Effector CD8-positive, alpha-beta T cell (primary cell): ENCODE results near the gene TPST2.

Source experiments
- DNase-seq: peaks from one replicate; lab custom pipeline; 2025; lab: John Stamatoyannopoulos, UW

Gene TPST2

DNA sequence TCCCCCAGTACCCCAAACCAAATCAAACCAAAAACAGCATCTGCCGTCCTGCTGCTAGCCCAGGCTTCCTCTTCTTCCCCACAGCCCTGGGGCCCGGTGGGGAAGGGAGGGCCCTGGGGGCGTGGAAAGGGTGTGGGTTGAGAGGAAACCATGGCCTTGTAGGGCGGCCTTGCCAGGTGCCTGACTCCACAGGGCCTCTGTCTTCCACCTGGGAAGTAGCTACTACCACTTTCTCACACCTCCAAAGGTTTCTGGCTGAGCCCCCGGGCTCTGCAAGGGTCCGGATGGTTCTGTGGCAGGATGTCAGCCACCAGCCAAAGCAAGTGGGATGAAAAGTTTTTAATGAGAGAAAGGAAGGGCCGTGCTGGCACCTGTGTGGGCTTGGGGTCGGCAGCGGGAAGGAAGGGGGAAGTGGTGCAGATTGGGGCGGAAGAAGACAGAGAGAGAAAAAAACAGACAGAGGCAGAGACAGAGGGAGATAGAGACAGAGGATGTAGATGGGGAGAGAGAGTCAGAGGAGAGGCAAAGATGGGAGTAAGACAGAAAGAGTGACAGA, 10.5 kb downstream of the TPST2 start:
- DNase-seq: no peak

DNA sequence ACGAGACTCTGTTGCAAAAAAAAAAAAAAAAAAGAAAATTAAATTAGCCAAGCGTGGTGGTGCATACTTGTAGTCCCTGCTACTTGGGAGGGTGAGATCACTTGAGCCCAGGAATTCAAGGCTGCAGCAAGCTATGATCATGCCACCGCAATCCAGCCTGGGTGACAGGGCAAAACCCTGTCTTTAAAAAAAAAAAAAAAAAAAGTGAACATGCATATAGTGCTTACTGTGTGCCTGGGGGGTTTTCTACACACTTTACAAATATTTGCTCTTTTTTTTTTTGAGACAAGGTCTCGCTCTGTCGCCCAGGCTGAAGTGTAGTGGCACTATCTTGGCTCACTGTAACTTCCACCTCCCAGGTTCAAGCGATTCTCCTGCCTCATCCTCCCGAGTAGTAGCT, 12.9 kb downstream of the TPST2 start:
- no peak for DNase-seq

DNA sequence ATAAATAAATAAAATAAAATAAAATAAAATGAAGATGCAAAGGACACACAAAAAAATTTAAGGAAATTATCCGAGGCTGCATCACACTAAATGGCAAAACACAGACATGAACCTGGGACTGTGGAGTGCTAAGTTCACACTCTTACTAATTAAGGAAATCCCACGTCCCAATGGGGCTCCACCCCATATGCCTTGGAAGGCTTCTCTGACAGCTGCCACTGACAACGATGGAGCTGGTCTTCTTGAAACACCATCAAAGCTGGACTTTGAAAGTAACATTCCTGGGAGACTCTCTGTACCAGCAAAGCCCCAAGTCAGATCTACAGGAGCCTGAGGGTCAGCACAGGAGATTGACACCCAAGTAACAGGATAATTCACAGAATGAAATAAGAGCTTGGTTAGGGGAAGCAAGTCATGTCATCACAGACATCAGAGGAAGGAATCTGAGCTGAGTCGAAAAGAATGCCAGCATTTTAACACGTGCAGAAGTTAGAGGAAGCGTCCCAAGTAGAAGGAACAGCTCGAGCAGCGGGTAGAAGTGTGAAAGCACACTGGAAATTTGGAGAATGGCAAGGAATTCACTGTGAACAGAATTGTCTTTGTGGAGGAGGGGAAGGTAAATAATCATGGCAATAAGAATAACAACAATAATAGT, 13.8 kb downstream of the TPST2 start:
- no peak for DNase-seq

DNA sequence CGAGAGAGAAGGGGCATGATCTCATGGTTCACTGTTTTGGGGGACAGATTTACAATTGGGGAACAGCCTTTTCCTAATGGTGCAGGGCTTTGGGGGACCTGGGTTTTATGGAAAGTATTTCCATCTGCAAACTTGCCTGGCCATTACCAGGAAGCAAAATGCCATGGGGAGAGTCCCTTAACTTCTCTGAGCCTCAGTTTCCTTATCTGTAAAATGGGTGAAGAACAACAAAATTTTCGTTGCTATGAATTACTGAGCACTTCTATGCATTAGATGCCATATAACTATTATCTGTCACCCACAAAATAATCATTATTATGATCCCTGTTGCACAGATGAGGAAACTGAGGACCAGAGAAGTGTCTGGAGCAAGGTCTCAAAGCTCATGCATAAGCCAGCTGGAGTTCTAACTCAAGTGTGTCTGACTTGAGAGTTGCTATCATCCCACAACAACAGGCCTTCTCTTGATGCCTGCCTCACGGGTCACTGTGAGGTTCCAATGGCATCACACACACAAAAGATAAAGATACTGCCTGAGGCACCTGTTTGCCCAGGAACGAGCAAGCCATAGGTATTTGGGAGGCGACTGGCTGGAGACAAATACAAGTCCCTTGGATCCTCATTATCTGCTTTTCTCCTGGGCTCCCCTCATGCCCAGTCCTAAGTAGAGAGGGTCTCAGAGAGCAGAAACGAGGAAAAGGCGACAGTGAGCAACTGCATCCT, 15.8 kb downstream of the TPST2 start:
- no peak for DNase-seq

DNA sequence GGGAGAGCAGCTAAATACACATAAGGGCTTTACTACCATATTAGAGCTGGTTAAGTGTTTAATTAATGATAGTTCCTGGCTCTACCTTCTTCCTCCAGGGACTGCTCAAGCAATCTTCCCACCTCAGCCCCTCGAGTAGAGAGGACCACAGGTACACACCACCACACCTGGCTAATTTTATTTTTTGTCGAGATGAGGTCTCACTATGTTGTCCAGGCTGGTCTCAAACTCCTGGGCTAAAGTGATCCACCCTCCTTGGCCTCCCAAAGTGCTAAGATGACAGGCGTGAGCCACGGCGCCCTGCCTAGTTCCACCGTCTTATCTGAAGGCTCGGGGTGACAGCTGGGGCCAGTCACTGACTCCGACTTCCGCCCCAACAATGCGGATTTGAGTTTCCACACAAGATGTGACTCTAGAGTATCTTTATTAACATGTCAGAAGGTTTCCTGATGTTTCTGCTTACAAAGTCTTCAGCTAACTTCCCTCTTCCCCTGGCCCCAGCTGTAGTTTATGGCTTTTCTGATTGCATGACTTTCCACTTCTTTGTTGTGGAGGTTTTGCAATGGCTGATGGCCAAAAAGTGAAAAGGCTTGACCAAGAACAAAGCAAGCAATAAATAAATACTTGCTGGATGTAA, 16.8 kb downstream of the TPST2 start:
- DNase-seq: no peak

DNA sequence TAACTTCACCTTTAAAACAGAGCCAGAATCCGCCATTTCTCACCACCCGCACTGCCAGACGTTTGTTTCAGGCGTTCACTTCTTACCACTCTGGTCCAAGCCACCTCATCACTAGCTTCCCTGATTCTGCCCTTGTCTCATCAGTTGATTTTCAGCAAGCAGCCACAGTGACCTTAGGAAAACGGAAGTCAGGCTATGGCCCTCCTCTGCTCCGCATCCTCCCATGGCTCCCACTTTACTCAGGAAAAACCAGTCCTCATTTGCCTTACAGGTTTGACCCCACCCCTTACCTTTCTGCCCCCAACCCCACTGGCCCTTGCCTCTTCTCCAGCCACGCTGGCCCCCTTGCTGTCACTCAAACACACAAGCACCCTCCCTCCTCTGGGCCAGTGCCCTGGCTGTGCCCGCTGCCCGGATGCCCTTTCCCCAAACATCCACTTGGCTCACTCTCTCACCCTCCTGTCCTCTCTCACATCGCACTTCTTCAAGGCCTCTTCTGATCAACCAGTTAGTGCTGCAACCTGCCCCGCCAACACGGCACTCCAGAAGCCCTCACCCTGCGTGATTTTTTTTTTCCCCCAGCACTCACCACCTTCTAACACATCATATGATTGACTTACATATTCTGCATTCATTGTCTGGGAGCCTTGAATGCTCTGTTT, 18.9 kb downstream of the TPST2 start:
- no peak for DNase-seq

DNA sequence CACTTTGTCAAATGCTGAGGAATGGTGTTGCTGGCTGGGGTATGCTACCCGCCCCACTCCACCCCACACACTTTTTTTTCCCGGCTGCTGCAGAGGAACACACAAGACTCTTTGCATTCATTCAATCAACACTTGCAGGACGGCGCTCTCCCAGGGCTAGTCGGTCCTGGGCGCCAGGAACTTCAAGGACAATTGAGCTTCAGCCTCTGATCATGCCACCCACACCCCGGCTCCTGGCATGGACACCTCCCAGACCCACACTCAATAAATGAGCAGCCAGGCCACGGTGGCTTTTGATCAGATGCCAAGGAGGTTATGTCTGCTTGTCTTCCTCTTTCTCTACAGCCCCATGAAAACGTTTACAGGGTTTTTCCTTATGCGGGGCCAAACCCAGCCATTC, 19.8 kb downstream of the TPST2 start:
- no peak for DNase-seq

DNA sequence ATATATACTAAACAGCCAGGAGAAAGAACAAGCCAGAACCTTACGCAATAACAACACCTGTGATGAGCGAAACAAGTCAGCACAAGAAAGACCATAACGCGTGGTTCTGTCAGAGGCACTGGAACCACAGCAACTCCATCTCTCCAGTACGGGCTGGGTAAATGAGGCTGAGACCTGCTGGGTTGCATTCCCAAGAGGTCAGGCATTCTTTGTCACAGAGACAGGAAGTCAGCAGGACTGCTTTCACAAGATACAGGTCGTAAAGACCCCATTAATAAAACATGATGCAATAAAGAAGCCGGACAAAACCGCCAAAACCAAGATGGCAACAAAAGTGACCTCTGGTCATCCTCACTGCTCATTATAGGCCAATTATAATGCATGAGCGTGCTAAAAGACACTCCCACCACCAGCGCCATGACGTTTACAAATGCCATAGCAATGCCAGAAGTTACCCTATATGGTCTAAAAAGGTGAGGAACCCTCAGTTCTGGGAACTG, 21.7 kb downstream of the TPST2 start:
- no peak for DNase-seq

DNA sequence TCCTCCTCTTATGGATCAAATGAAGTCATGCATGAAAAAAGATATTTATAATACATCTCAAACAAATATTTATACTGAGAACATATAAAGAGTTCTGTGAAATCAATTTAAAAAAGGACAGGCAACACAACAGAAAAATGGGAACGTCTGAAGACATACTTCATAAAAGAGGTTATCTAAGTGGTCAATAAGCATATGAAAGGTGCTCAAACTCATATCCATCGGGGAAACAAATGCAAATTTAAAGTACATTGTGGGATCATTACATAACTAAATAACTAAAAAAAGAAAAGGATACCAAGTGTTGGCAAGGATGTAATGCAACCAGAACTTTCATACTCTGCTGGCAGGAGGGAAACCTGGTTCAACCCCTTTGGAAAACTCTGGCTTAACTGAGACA, 22.3 kb downstream of the TPST2 start:
- no peak for DNase-seq

DNA sequence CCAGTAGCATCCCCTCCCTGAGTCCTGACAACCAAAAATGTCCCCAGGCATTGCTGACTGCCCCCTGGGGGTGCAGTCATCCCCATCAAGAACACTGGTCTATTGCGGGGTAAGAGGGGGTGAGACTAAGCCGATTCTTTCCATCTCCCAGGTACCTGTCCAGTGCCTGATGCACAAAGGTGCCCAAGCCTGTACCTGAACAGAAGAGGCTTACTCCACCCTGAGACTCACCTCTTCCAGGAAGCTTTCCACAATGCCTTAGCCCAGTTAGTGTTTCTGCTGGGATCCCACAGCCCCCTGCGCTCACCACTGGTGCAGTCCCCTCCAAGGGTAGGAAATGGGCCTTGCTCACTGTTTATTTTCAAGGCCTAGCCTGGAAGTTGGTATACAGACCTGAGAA, 22.9 kb downstream of the TPST2 start:
- no peak for DNase-seq

DNA sequence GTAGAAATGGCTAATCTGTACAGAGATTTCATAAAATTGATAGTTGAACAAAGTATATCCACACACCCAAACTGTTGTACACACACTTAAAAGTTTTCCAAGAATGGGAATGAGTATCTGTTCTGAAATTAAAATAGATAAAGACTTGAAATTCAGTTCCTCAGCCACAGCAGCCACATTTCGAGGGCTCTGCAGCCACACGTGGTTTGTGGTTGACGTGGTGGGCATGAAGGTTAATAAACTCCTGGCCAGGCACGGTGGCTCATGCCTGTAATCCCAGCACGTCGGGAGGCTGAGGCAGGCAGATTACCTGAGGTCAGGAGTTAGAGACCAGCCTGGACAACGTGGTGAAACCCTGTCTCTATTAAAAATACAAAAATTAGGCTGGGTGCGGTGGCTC, 24.0 kb downstream of the TPST2 start:
- DNase-seq: no peak

DNA sequence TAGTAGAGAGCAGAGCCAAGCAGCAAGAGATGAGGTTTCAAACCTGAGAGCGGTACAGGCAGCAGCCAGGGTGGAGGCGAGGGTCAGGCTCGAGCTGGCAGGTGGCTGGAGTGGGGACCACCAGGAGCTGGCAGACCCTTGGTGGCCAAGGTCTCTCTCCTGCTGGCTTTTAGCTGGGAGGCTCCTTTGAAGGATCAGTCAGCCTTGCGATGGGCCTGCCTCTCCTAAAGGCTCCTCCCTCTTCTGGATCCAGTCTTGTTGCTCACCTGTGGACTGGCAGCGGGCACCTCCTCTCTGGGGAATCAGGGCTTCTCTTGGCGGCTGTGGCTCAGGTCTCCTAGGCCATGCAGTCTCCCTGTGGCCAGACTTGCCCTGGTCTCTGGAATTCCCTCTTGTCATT, 24.8 kb downstream of the TPST2 start:
- no peak for DNase-seq

DNA sequence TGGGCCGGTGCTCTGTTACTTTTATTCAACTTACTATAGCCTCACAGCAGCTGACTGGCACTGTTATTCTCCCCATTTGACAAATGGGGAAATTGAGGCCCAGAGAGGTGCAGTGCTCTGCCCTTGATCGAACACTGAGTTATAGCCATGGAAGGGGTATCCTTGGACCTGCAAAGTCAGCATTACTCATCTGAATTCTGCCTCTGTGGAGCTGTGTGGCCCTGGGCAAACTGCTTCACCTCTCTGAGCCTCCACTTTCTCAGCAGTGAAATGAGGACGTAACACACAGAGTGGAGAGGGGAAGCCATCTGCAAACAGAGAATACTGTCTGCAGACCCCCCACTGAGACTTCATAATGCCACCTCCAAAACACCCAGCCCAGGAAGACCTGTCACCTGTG, 25.3 kb downstream of the TPST2 start:
- no peak for DNase-seq

DNA sequence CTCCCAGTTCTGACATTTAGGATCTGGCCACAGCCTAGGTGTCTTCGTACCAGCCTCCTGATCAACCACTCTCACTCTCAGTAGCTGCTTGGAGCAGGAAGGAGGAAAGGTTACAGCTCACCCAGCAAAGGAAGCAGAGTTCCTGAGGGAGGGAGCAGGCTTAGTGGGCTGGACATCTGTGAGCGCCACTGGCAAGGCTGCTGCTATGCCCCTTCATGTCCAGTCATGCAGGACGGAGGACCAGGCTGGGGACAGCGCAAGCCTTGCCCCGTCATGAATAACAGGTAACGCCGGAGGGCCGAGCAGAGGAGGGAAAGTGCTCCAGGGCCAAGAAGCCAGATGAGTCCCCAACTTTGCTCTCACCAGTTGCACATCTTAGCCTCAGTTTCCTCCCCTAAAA, 25.8 kb downstream of the TPST2 start:
- no peak for DNase-seq

DNA sequence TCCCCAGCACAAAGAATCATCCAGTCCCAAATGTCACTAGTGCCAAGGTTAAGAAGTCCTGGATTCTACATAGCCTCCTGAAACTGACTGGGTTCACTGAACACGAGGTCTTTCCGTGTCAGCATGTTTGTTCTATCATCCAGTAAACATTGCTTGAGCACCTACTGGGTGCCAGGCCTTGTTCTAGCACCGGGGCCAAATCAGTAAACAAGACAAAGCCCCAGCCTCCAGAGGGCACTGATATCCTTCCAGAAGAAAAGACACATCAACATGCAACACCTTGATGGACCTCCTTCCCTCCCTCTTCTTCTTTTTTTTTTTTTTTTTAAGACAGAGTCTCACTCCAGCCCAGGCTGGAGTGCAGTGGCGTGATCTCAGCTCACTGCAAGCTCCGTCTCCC, 26.9 kb downstream of the TPST2 start:
- DNase-seq: no peak

DNA sequence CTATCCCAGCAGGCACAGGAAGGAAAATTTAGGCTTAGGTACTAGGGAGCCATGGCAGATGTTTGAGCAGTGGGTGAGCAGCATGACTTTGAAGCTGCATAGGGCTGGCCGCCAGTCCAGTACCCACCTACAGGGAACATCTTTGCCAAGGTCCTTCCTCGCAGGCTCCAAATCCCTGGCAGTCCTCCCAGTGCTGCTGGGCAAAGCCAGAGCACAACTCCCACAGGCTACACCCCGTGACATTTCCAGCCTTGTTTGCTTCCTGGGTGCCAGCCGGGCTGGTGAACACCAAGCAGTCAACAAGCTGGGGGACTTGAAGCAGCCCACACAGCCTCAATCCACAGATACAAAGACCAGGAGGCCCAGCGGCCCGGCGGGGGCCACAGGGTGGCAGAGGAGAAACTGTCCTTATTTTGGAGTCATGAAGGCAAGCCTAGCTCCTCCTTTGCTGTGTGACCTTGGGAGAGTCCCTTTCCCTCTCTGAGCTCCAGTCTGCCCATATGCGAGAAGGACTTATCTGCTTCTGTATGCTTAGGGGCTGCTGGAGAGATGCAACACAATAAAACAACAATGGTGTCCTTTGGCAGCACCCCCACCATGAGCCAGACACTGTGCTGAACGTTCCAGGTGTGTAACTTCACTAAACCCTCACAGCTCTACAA, 28.0 kb downstream of the TPST2 start:
- DNase-seq: no peak

DNA sequence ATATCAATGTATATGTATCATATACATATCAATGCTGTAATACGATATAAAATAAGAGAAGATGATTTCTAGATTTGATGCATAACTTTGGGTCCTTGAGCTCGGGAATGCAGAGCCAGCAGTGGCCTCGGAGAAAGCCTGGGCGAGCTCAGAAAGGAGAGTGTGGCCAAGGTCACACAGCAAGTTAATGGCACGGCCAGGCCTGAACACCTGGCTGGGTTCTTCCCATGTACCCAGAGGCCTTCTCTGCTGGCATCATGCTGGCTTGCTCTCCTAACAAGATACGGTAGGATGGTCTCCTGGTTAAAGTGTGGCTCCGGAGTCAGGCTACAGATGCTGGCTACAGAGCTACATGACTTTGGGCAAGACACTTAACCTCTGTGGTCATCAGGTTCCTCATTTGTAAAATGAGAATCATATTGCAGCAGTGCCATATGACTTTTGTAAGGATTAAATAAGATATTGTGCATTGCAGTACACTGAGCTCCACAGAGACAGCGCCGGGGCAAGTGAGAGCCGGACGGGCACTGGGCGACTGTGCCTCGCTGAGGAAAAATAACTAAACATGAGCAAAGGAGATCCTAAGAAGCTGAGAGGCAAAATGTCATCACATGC, 29.9 kb downstream of the TPST2 start:
- DNase-seq: no peak

DNA sequence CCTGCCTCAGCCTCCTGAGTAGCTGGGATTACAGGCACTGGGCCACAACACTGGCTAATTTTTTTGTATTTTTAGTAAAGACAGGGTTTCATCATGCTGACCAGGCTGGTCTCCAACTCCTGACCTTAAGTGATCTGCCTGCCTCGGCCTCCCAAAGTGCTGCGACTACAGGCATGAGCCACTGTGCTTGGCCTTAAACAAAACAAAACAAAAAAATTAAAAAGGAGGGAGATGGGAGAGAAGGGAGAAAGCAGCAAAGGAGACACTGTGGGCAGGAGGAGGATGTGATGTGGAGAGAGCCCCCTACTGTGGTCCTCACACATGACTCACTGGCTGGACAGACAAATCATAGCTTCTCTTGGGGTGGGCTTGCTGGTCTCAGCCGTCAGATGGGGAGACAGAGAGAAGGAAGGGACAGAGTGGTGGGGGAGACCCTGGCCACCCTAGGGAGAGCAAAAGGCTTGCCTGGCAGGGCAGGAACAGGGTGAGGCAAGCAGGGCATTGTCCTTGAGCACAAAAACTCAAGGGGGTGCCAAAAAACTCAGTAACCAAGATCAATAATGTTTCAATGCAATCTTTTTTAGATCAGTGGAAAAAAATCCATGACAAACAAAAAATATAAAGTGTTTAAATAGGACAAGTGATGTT, 31.6 kb downstream of the TPST2 start:
- DNase-seq: no peak

DNA sequence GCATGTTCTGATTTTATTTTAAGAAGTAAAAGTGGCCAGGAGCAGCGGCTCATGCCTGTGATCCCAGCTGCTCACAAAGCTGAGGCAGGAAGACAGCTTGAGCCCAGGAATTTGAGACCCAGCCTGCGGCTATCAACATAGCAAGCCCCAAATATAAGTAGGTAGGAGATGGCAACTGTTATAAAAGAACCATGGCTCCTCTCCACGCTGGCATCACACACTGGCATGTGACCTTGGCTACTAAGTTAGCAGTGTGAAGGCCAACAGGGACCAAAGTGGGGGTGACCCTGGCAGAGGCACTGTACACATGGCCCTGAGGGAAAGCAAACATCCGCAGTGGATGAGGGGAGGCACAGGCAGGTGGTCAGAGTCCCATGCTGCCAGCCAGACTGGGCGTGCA, 33.0 kb downstream of the TPST2 start:
- no peak for DNase-seq

DNA sequence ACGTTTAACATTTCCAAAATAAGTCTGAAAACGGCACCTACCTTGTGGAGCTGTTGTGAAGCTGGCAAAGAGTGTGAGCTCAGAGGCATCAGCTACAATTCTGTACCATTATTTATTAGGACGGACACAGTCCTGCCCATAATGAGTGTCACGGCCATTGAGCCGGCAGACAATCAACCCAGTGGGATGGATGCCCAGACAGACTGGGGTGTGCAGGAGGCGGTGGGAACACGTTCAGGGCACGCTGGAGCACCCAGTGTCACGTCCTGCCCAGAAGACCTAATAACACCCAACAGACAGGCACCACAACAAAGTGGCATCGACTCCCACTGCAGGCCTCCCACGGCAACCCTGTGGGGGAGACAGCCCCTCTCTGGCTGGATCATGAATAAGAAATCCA, 34.5 kb downstream of the TPST2 start:
- no peak for DNase-seq

DNA sequence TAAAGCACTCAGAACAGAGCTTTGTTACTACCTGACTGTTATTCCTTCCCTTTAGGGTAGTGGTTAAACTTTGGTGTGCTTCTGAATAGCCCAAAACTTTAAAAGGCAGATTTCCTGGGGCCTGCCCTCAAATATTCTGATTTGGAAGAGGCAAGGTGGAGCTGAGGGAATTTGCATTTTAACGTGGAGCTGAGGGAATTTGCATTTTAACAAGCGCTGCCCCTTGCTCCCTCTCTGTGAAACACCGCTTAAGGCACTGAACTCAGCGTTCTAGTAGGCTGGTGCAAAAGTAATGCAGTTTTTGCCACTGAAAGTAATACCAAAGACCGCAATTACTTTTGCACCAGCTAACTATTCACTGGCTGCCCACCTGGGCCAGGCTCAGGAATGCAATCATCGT, 35.0 kb downstream of the TPST2 start:
- DNase-seq: no peak
